HTR-8/SVneo (cell line): Measurements from ENCODE around the gene COA1.
"Not testable (repeated sequence)": the region's sequence is repeated elsewhere in the genome, so short reads cannot be mapped to it uniquely, and the experiment has no call there.

Source experiments
- DNase-seq: peaks from one replicate; pipeline ENCODE4 v3.0.0; 2011; ENCODE audit warnings: low spot score, mixed read lengths; ENCODE audit not compliant: insufficient read length
- FAIRE-seq: peaks from 2 replicates; lab custom pipeline; 2011; peaks lifted over from hg19 to GRCh38; lab: Jason Lieb, UNC

COA1 gene

DNA sequence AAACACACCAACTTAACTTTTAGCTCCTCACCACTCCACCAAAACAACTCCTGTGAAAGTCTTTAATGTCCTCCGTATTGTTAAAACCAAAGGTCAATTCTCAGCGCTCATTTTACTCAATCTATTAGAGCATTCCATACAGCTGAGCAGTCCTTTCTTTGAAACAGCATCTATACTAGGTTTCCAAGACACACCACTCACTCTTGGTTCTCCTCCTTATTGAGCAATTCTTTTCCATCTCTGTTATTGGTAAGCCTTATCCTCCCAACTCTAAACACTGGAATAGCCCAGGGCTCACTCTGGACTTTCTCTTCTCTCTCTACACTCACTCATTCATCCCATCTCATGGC lies 34.9 kb downstream of the COA1 start:
- no peak for DNase-seq
- FAIRE-seq = no peak

GRCh38 chr7:43693687-43694398 lies 35.5 kb downstream of the COA1 start:
- DNase-seq (peak; percentile 53), FAIRE-seq (no peak)

GRCh38 chr7:43692582-43693373 lies 36.5 kb downstream of the COA1 start:
- no peak for FAIRE-seq
- DNase-seq = no peak

- FAIRE-seq (no peak), DNase-seq (no peak)
These were observed 37.7 kb downstream of the COA1 start for GRCh38 chr7:43691611-43692010.

DNA sequence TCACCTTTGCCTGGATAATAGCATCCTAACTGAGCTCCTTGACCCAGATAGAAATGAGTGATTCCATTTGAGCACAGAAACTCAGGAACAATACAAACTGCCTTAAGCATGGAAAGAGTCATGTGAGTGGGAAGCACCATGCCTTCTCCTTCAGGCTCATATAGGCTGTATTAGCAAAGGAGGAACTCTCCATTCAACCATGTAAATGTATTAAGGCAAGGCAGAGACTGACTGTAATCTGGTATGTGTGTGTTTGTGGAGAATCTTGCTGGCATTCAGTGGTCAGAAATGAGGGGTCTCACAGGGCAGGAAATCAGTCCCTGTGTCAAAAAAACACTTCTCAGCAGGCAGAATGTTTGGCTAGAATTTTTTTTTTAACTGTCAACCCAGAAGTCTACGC lies 40.2 kb downstream of the COA1 start:
- DNase-seq = no peak
- no peak for FAIRE-seq

- not testable (repeated sequence) for FAIRE-seq, DNase-seq
These were observed 41.5 kb downstream of the COA1 start for GRCh38 chr7:43687866-43688265.

- DNase-seq = no peak
- no peak for FAIRE-seq
These were observed 42.3 kb downstream of the COA1 start for GRCh38 chr7:43686991-43687390.

DNA sequence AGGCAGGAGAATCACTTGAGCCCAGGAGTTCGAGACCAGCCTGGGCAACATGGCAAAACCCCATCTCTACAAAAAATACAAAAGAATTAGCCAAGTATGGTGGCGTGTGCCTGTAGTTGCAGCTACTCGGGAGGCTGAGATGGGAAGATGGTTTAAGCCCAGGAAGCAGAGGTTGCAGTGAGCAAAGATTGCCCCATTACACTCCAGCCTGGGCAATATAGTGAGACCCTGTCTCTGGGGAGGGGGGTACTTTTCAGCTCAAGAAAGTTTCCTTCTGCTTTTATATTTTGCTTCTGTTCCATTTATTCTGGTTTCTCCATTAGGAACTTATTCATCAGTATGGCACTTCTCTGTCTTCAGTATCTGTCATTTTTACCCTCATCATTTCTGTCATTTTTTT lies 48.6 kb downstream of the COA1 start:
- FAIRE-seq (no peak), DNase-seq (no peak)

DNA sequence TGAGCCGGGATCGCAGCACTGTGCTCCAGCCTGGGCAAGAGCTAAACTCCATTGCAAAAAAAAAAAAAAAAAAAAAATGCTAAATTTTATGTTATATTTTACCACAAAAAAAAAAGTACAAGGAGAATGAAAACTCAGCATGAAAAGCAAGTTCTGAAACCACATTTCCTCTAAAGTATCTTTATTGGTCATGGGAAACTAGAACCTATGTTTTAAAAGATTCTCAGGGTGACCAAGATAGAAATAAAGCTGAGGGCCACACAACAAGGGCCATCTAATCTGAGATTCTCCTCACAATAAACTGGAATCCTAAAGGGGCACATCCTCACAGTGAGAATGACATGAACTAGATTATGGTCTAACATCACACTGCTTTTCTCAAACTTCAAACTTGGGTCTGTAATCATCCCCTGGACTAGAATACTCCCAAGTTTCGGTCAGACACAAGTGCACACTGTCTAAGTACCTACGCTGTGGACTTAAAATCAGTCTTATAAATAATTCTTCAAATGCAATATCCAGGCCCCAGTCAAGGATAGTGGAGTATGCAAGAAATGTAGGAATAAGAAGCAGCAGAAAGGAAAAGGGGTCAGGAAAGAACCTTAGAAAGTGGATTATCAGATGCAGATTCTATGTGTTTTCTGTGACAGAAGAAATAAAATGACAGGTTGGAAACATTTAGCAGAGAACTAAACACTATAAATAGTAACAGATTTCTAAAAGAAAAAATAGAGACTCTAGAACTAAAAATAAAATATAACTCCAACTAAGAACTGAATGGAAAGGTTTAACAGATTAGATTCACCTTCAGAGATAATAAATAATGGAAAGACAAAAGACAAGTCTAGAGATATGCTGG lies 49.9 kb downstream of the COA1 start:
- no peak for FAIRE-seq

DNA sequence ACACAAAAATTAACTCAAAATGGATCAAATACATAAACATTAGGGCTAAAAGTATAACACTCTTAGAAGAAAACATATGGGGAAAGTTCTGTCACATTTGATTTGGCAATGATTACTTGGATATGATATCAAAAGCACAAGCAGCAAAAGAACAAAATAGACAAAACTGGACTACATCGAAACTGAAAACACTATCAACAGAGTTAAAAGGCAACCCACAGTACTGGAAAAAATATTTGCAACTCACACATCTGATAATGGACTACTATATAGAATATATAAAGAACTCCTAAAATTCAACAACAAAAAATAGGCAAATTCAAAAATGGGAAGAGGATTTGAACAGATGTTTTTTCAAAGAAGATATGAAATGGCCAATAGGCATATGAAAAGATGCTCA lies 51.0 kb downstream of the COA1 start:
- no peak for FAIRE-seq

More for the DNA sequence above, 49.9 kb downstream of the COA1 start:
- DNase-seq = no peak

DNA sequence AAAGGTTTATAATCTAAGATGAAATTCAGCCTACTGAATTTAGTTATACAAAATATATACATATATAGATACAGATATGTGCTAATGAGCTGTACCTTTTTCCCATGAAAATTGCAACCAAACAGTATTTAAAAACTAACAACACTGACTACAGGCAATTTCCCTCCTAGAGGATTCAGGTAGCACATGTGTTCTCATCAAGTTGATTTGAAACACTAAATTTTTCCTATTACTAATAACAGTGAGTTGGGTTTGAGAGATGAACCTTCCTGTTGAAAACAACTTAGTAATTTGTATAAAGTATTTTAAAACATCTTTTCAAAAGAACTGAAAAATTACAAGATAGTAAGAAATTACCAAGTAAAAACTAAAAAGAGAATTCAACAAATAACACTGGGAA lies 51.5 kb downstream of the COA1 start:
- DNase-seq (no peak), FAIRE-seq (no peak)

More for the DNA sequence above, 51.0 kb downstream of the COA1 start:
- DNase-seq = no peak

DNA sequence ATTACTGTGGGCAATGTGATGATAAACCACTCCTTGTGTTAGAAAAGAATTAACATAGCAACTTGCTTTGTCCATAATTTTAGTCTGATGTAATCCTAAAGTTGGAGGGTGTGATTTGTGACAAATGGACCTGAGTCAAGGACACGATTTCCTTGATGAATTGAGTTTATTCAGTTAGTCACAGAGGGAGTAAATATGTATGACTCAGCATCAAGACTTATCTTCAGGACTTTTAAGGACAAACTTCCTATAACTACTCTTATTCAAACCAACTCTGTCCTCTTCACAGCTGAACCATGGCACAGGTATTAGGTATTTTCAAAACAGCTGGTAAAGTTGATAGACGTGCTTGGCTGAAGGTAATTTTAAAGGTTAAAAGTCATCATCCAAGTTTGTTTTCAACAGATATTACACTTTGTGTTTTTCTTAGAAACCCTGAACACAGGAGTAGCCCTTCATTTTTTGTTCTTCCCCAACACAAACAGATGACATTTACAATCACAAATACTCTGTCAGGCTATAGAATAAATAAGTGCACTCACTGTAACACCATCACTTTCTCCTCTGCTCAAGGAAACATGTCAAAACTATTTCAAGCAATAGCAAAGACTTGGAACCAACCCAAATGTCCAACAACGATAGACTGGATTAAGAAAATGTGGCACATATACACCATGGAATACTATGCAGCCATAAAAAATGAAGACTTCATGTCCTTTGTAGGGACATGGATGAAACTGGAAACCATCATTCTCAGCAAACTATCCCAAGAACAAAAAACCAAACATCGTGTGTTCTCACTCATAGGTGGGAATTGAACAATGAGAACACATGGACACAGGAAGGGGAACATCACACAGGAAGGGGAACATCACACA lies 54.5 kb downstream of the COA1 start:
- peak; percentile 81 for FAIRE-seq

GRCh38 chr7:43673243-43673976 lies 55.9 kb downstream of the COA1 start:
- FAIRE-seq, DNase-seq: not testable (repeated sequence)

More for the DNA sequence above, 54.5 kb downstream of the COA1 start:
- peak; percentile 56 for DNase-seq

GRCh38 chr7:43671521-43671920 lies 57.8 kb downstream of the COA1 start:
- DNase-seq = no peak
- FAIRE-seq = no peak

DNA sequence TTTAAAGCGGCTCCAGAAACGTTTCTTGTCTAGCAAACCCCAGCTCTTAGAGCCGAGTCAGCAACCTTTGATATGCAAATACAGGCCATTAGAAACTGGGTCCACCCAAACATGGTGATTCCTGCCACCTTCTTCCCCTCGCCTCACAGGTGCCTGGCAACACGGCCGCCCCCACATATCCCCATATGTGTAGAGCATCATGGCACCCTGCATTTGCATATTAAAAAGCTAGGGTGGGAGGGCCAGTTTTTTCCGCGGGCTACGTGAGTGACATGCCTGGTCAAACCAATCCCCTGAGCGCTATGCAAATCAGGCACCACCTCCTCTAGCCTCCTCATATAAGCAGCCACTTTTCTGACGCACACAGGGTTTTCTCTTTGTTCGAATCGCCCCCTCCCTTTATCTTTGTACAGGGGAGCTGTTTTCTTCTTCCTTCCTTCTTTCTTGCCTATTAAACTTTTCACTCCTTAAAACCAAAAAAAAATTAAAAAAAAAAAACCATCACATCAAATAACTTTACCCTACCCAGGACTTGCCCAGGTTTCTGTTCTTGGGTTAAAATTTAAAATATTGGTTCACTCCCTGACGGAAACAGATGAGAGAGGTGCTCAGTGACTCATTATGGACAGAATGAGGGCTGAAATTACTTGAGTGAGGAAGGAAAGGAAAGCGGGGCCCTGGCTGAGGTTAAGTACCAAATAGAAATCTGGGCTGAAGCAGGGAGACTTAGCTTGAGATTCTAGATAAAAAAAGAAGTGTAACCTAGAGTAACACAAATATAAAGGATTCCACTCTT lies 59.8 kb downstream of the COA1 start:
- DNase-seq = no peak
- FAIRE-seq = no peak

DNA sequence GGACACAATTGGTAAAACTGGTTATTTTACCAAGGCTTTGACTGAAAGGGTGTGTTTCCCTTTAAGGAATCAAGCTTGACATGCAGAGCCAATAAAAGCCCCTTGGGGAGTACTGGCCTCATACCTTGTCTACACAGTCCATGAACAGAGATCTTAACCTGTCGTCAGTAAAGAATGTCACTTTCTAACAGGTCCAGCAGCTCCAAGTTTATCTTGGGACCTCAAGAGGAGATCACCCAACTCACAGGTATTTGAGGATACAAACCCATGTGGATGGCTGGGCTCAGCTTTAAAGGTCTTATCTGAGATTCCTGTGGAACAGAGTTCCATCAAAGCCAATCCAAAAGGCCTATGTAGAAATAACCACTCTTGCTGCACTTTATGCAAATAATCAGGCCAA lies 61.3 kb downstream of the COA1 start:
- DNase-seq = no peak
- no peak for FAIRE-seq

- FAIRE-seq (no peak), DNase-seq (no peak)
These were observed 62.4 kb downstream of the COA1 start for GRCh38 chr7:43666938-43667337.

- DNase-seq (no peak), FAIRE-seq (no peak)
These were observed 64.6 kb downstream of the COA1 start for GRCh38 chr7:43664681-43665080.
